Gastrocnemius medialis (tissue), 4 donors: ENCODE data around the gene CACNA1C.

Experiments
- CTCF ChIP-seq, 5 experiments: fragments of 450-650 bp in 3 of 5; fragments of 200-600 bp in 2 of 5; sonication (generic) in 2 of 5; IDR thresholded peaks in 4 of 5; conservative IDR thresholded peaks in 1 of 5; 1 replicate in 4 of 5; 2 replicates in 1 of 5; pipeline ENCODE4 v1.5.1; 2016 to 2019; ENCODE audit warnings: antibody characterized with exemption in 5 of 5, mild to moderate bottlenecking in 3 of 5, moderate library complexity in 3 of 5
- POLR2A ChIP-seq, 2 donors: fragments of 450-650 bp; IDR thresholded peaks; one replicate each; pipeline ENCODE4 v1.6.1; 2017; ENCODE audit warnings: antibody characterized with exemption in 2 of 2, mild to moderate bottlenecking in 2 of 2, moderate library complexity in 2 of 2

- TF ChIP-seq CTCF (IDR thresholded peaks at IDR 0.05 in 4 of 5, conservative IDR thresholded peaks at IDR 0.05 in 1 of 5) (no peak), POLR2A (IDR thresholded peaks at IDR 0.05) (no peak)
Observed at GRCh38 chr12:2013086-2013485, 39.7 kb upstream of the CACNA1C start.
